ENCODE measurements around the gene CCRL2. TPM values are rescaled to one million over a fixed set of nuclear protein-coding genes. Genes with fewer than 3 reads are reported as not detected.
A peak's percentile ranks its signal among the peaks of the same experiment; 100 is the strongest.

Gene CCRL2
- total RNA-seq, 1 experiment from 2014 or later: 1.2 TPM

- ChIA-PET POLR2A (ENCODE audit: unreplicated experiment) (no interaction called here), CTCF (no interaction called here)
- Histone ChIP-seq H3K27me3 (ENCODE audit: insufficient read depth, low read depth) (no peaks in the 10 kb centered on the region), H3K4me3 (no peak overlapping the region), H3K4me2 (no peak overlapping the region), H2AFZ (no peak overlapping the region), H3K79me2 (ENCODE audit: low read depth) (peaks cover 39% of the 10 kb centered on the region), H3K4me1 (replicated peaks; ENCODE audit: insufficient read depth) (peaks cover 41% of the 10 kb centered on the region), H3K36me3 (ENCODE audit: low read depth) (no peaks in the 10 kb centered on the region; the same call in 1 of the 2 replicates), H4K20me1 (ENCODE audit: insufficient read depth) (no peaks in the 10 kb centered on the region), H3K27ac (no peak overlapping the region), H3K9me3 (ENCODE audit: insufficient read depth, low read depth) (0 out of 2 replicates have a peak, but pooled peaks cover 3% of the 10 kb centered on the region), H3K9me2 (ENCODE audit: insufficient read depth) (no peaks in the 10 kb centered on the region), H3F3A (ENCODE audit: insufficient read depth, low read depth) (peaks cover 23% of the 10 kb centered on the region; the same call in 1 of the 2 replicates)
- no peak for DNase-seq
- intact Hi-C loops (cut with micrococcal nuclease; ENCODE audit: unreplicated experiment): no loop called here
- BruUV-seq (replicated peaks): no TSS peak
- TF ChIP-seq EZH2 (IDR thresholded peaks at IDR 0.05; ENCODE audit: low read depth) (no peak), CTCF (conservative IDR thresholded peaks at IDR 0.05) (no peak)
These were observed 8.0 kb upstream of the CCRL2 start for GRCh38 chr3:46399098-46399497.

- CTCF ChIA-PET: no interaction called here
- no peak overlapping the region for H3K4me2 ChIP-seq
These were observed 7.5 kb upstream of the CCRL2 start for GRCh38 chr3:46399557-46399956.

GRCh38 chr3:46400000-46400734, 6.9 kb upstream of the CCRL2 start:
- Histone ChIP-seq H3F3A (ENCODE audit: insufficient read depth, low read depth) (peaks cover 19% of the 10 kb centered on the region; the same call in 1 of the 2 replicates), H4K20me1 (ENCODE audit: insufficient read depth) (no peaks in the 10 kb centered on the region), H3K4me1 (replicated peaks; ENCODE audit: insufficient read depth) (peaks cover 39% of the 10 kb centered on the region), H3K4me3 (no peak overlapping the region), H3K27me3 (ENCODE audit: insufficient read depth, low read depth) (no peaks in the 10 kb centered on the region), H3K36me3 (ENCODE audit: low read depth) (no peaks in the 10 kb centered on the region; the same call in 1 of the 2 replicates), H3K9me3 (ENCODE audit: insufficient read depth, low read depth) (0 out of 2 replicates have a peak, but pooled peaks cover 3% of the 10 kb centered on the region), H3K27ac (no peak overlapping the region), H3K9me2 (ENCODE audit: insufficient read depth) (no peaks in the 10 kb centered on the region), H2AFZ (no peak overlapping the region), H3K79me2 (ENCODE audit: low read depth) (peaks cover 39% of the 10 kb centered on the region), H3K4me2 (0 out of 2 replicates have a peak overlapping the region, but pooled peaks have one; percentile 11)
- ChIA-PET POLR2A (ENCODE audit: unreplicated experiment) (interaction anchor here (0.6 kb wide), 1 partner anchor 1141 kb away, joined by 3 read pairs; no protein-coding TSS in a partner anchor), CTCF (no interaction called here)
- DNase-seq: no peak
- BruUV-seq (replicated peaks): no TSS peak
- intact Hi-C loops (cut with micrococcal nuclease; ENCODE audit: unreplicated experiment): no loop called here
- TF ChIP-seq CTCF (conservative IDR thresholded peaks at IDR 0.05): no peak
- no peak for TF ChIP-seq EZH2 (IDR thresholded peaks at IDR 0.05; ENCODE audit: low read depth)

More at GRCh38 chr3:46399557-46399956, 7.5 kb upstream of the CCRL2 start:
- Histone ChIP-seq H3K27me3 (ENCODE audit: insufficient read depth, low read depth) (no peaks in the 10 kb centered on the region), H3K4me1 (replicated peaks; ENCODE audit: insufficient read depth) (peaks cover 39% of the 10 kb centered on the region), H3F3A (ENCODE audit: insufficient read depth, low read depth) (peaks cover 19% of the 10 kb centered on the region; the same call in 1 of the 2 replicates), H4K20me1 (ENCODE audit: insufficient read depth) (no peaks in the 10 kb centered on the region), H2AFZ (no peak overlapping the region), H3K4me3 (no peak overlapping the region), H3K27ac (no peak overlapping the region), H3K79me2 (ENCODE audit: low read depth) (peaks cover 37% of the 10 kb centered on the region), H3K9me2 (ENCODE audit: insufficient read depth) (no peaks in the 10 kb centered on the region), H3K36me3 (ENCODE audit: low read depth) (no peaks in the 10 kb centered on the region; the same call in 1 of the 2 replicates), H3K9me3 (ENCODE audit: insufficient read depth, low read depth) (0 out of 2 replicates have a peak, but pooled peaks cover 3% of the 10 kb centered on the region)
- intact Hi-C loops (cut with micrococcal nuclease; ENCODE audit: unreplicated experiment): no loop called here
- no TSS peak for BruUV-seq (replicated peaks)
- POLR2A ChIA-PET (ENCODE audit: unreplicated experiment): interaction anchor here (0.6 kb wide), 1 partner anchor 1141 kb away, joined by 3 read pairs; no protein-coding TSS in a partner anchor
- TF ChIP-seq EZH2 (IDR thresholded peaks at IDR 0.05; ENCODE audit: low read depth) (no peak), CTCF (conservative IDR thresholded peaks at IDR 0.05) (no peak)
- DNase-seq: no peak
